Measurements from ENCODE around the gene ASTL.

ASTL gene

DNA sequence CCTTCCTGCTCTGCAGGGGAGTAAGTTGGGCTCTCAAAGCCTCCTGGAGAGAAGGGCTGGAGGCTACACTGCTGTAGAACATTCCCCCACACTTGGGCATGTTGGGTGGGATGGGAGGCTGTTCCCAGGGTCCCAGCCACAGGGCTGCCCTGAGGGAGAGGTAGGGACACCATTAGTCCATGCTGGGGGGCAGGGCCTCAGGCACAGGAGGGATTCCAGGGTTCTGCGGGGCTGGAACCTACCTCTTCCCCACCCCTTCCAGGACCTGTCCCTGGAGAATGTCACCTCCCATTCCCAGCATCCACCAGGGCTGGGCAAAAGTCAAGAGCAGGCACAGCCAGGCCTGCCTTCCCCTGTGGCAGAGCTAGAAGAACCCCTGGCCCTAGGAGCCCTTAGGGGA lies 15.0 kb downstream of the ASTL start:
- TF ChIP-seq, protein P1, sequence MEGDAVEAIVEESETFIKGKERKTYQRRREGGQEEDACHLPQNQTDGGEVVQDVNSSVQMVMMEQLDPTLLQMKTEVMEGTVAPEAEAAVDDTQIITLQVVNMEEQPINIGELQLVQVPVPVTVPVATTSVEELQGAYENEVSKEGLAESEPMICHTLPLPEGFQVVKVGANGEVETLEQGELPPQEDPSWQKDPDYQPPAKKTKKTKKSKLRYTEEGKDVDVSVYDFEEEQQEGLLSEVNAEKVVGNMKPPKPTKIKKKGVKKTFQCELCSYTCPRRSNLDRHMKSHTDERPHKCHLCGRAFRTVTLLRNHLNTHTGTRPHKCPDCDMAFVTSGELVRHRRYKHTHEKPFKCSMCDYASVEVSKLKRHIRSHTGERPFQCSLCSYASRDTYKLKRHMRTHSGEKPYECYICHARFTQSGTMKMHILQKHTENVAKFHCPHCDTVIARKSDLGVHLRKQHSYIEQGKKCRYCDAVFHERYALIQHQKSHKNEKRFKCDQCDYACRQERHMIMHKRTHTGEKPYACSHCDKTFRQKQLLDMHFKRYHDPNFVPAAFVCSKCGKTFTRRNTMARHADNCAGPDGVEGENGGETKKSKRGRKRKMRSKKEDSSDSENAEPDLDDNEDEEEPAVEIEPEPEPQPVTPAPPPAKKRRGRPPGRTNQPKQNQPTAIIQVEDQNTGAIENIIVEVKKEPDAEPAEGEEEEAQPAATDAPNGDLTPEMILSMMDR (IDR thresholded peaks at IDR 0.05; ENCODE audit: borderline replicate concordance, insufficient read depth, low read depth, low read length): no peak
- no peak overlapping the region for H3K4me3 ChIP-seq (ENCODE audit: low read depth, low read length)

DNA sequence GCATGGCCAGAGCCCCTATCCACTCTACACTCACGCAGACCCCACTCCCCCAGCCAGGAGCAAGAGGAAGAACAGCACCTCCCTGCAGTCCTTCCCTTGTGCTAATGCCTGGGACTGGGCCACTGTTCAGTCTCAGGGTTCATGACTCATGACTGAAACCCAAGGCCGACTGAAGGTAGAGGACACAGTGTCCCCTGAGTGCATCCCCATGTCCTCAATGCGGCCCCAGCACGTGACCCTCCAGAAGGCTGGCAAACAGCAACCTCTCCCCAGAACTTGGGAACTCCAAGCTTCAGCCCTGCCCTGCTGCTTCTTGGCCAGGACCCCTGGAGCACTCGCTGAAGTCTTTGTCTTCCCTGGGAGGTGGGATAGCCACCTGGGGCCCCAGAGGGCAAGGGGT lies 15.9 kb downstream of the ASTL start:
- TF ChIP-seq, protein P1 (IDR thresholded peaks at IDR 0.05; ENCODE audit: borderline replicate concordance, insufficient read depth, low read depth, low read length): no peak
- no peak overlapping the region for H3K4me3 ChIP-seq (ENCODE audit: low read depth, low read length)

DNA sequence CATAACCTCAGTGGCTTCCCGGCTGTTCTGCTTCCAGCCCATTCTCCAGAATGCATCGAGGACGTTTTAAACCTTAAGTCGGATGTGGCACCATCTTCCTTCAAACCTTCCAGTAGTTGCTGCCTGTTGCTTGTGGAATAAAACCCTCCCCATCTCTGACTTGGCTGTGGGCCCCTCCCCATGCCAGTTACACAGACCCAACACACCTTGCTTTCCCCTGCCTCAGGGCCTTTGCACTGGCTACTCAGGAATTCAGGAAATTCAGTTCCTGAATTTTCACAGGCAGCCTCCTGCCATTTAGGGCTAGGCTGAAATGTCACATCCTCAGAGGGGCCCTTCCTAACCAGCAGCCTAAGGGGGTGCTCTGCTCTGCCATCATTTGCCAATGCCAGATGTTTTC lies 16.9 kb downstream of the ASTL start:
- TF ChIP-seq, protein P1 (IDR thresholded peaks at IDR 0.05; ENCODE audit: borderline replicate concordance, insufficient read depth, low read depth, low read length): no peak
- H3K4me3 ChIP-seq (ENCODE audit: low read depth, low read length): no peak overlapping the region

GRCh38 chr2:96120991-96121390 lies 17.3 kb downstream of the ASTL start:
- TF ChIP-seq, protein P1 (IDR thresholded peaks at IDR 0.05; ENCODE audit: borderline replicate concordance, insufficient read depth, low read depth, low read length): no peak
- no peak overlapping the region for H3K4me3 ChIP-seq (ENCODE audit: low read depth, low read length)

GRCh38 chr2:96120091-96120720 lies 18.1 kb downstream of the ASTL start:
- TF ChIP-seq, protein P1 (IDR thresholded peaks at IDR 0.05; ENCODE audit: borderline replicate concordance, insufficient read depth, low read depth, low read length): no peak

DNA sequence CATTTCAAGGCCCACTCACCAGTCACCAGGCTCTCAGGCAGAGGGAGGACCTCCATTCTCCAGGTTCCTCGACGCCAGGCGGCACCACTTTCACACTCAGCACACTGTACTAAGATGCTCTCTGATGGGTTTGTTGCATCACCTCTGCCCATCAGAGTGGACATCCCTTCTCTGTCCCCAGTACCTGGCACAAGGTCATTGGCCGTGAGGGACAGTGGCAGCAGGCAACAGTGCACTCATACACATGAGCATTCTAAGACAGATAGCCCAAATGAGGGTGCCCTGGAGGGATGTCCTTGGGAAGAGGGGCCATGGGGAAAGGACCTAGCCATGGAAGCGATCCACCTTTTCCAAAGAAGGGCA lies 18.9 kb downstream of the ASTL start:
- TF ChIP-seq, protein P1 (IDR thresholded peaks at IDR 0.05; ENCODE audit: borderline replicate concordance, insufficient read depth, low read depth, low read length): no peak
- no peak overlapping the region for H3K4me3 ChIP-seq (ENCODE audit: low read depth, low read length)

More at GRCh38 chr2:96120091-96120720, 18.1 kb downstream of the ASTL start:
- H3K4me3 ChIP-seq (ENCODE audit: low read depth, low read length): no peak overlapping the region

GRCh38 chr2:96118698-96119388 lies 19.5 kb downstream of the ASTL start:
- H3K4me3 ChIP-seq (ENCODE audit: low read depth, low read length): no peak overlapping the region
- TF ChIP-seq, protein P1 (IDR thresholded peaks at IDR 0.05; ENCODE audit: borderline replicate concordance, insufficient read depth, low read depth, low read length): no peak
